NCI-H524 treated with DMSO at 0.1 percent for 48 hours (cell line): ENCODE data around the gene GPBAR1.

Source experiments
- DNase-seq: peaks from one replicate; lab custom pipeline; 2025; lab: John Stamatoyannopoulos, UW

GPBAR1 gene

GRCh38 chr2:218260742-218261422 lies at the start of gene GPBAR1:
GPBAR1 (plus strand) TSS chr2:218261015; CDS start chr2:218262725, 1,710 bp downstream.
- DNase-seq, result no peak

GRCh38 chr2:218214116-218214515 lies 46.7 kb upstream of the GPBAR1 start:
- no peak for DNase-seq

- DNase-seq, result no peak
Observed at GRCh38 chr2:218216336-218216673, 44.5 kb upstream of the GPBAR1 start.

GRCh38 chr2:218216674-218217359 lies 44.0 kb upstream of the GPBAR1 start, which contains the start of gene ARPC2:
ARPC2 (plus strand) TSS chr2:218217189; CDS start chr2:218217471, 282 bp downstream.
- peak; percentile 43 for DNase-seq

- no peak for DNase-seq
Observed at GRCh38 chr2:218217360-218218267, 43.2 kb upstream of the GPBAR1 start.

- DNase-seq, result no peak
Observed at GRCh38 chr2:218218268-218219185, 42.3 kb upstream of the GPBAR1 start.

- no peak for DNase-seq
Observed at GRCh38 chr2:218219934-218220333, 40.9 kb upstream of the GPBAR1 start.

GRCh38 chr2:218221000-218221399 lies 39.8 kb upstream of the GPBAR1 start:
- DNase-seq, result no peak

- DNase-seq, result no peak
Observed at GRCh38 chr2:218223046-218223445, 37.8 kb upstream of the GPBAR1 start.

- DNase-seq, result no peak
Observed at GRCh38 chr2:218224186-218224585, 36.6 kb upstream of the GPBAR1 start.

GRCh38 chr2:218226903-218227302 lies 33.9 kb upstream of the GPBAR1 start:
- no peak for DNase-seq

GRCh38 chr2:218228366-218229090 lies 32.3 kb upstream of the GPBAR1 start:
- DNase-seq, result no peak

GRCh38 chr2:218229239-218229638 lies 31.6 kb upstream of the GPBAR1 start:
- no peak for DNase-seq

- DNase-seq, result no peak
Observed at GRCh38 chr2:218229851-218230250, 31.0 kb upstream of the GPBAR1 start.

- no peak for DNase-seq
Observed at GRCh38 chr2:218230882-218231281, 29.9 kb upstream of the GPBAR1 start.

- DNase-seq, result no peak
Observed at GRCh38 chr2:218233543-218233942, 27.3 kb upstream of the GPBAR1 start.

- no peak for DNase-seq
Observed at GRCh38 chr2:218234521-218234920, 26.3 kb upstream of the GPBAR1 start.

GRCh38 chr2:218235017-218235416 lies 25.8 kb upstream of the GPBAR1 start:
- DNase-seq, result no peak

GRCh38 chr2:218236829-218237228 lies 24.0 kb upstream of the GPBAR1 start:
- DNase-seq, result no peak

- no peak for DNase-seq
Observed at GRCh38 chr2:218238887-218239286, 21.9 kb upstream of the GPBAR1 start.

- DNase-seq, result no peak
Observed at GRCh38 chr2:218244204-218244603, 16.6 kb upstream of the GPBAR1 start.
